Fibroblast of villous mesenchyme (primary cell): Measurements from ENCODE around the gene PDIA4. TPM values are rescaled to one million over a fixed set of nuclear protein-coding genes. Genes with fewer than 3 reads are reported as not detected.
"Not testable (repeated sequence)": the region's sequence is repeated elsewhere in the genome, so short reads cannot be mapped to it uniquely, and the experiment has no call there.

Experiments
- DNase-seq: peaks from one replicate; pipeline ENCODE4 v3.0.0-alpha.2; 2010; ENCODE audit warnings: low read depth
- H3K4me3 ChIP-seq: 2 replicates; pipeline ENCODE4 v1.5.1; 2011; ENCODE audit warnings: low read depth, mild to moderate bottlenecking, low read length
- total RNA-seq: library from RNA; depleted of rRNA; stranded (reverse); fragments of >200 nt; gene quantifications from 2 replicates; pipeline ENCODE4 v1.2.3, GENCODE V29; 2012
- TF ChIP-seq, protein P1 (sequence below): IDR thresholded peaks from 2 replicates; pipeline ENCODE4 v1.5.1; 2012; ENCODE audit warnings: low read depth, mild to moderate bottlenecking, low read length; ENCODE audit not compliant: insufficient read depth

The PDIA4 gene
- total RNA-seq, 1 donor = 358 TPM

DNA sequence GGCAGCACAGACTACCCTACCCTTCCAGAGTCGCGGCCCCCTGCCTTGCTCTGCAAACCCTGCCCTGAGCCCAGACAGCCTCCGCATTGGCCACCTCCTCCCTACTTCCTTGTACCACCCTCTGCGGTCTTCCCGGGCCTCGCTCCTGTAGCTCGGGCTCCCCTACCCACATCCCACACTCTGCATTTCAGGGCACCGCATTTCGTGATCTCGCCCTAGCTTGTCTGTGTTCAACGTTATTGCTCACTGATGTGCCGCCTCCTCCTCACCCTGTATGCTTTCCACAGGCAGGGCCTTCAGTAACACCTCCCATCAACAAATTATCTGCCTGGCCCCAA is 6.6 kb downstream of the PDIA4 start:
- no peak for DNase-seq
- no peak overlapping the region for H3K4me3 ChIP-seq
- TF ChIP-seq, protein P1, sequence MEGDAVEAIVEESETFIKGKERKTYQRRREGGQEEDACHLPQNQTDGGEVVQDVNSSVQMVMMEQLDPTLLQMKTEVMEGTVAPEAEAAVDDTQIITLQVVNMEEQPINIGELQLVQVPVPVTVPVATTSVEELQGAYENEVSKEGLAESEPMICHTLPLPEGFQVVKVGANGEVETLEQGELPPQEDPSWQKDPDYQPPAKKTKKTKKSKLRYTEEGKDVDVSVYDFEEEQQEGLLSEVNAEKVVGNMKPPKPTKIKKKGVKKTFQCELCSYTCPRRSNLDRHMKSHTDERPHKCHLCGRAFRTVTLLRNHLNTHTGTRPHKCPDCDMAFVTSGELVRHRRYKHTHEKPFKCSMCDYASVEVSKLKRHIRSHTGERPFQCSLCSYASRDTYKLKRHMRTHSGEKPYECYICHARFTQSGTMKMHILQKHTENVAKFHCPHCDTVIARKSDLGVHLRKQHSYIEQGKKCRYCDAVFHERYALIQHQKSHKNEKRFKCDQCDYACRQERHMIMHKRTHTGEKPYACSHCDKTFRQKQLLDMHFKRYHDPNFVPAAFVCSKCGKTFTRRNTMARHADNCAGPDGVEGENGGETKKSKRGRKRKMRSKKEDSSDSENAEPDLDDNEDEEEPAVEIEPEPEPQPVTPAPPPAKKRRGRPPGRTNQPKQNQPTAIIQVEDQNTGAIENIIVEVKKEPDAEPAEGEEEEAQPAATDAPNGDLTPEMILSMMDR = no peak

DNA sequence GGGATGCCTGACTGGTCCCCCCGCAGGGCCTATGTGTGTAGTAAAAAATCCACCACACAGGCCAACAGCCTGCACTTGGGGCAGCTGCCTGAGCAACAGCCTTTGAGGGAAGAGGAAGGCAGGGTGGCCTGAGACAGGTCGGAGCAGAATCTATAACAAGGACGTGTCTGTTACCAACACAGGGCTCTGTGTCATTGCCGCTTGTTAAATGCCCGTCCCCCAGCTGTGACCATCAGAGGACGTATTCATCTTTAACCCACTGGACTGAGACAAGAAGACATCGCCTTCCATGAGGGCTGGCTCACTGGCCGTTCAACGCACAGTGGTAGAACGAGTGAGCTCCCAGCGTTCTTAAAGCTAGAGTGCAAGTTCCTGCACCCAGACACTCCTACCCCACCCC is 7.8 kb downstream of the PDIA4 start:
- H3K4me3 ChIP-seq = no peak overlapping the region
- DNase-seq = no peak
- TF ChIP-seq, protein P1 = no peak

DNA sequence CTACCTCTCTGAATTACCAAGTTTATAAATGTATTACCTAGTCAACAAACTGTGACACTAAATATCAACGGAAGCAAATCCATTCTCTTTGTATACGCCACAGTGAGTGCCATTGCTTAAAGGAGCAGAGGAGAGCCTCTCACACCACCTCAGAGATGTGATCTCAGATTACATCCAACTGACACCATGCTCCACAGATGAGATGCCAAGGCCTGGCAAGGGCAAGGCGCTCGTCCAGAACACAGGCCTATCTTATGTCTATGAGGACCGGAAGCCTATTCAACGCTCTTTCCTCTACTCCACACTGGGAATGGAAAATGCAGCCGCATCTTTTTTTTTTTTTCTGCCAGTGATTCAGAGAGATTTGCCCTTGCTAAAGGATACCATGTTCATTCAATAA is 11.4 kb downstream of the PDIA4 start:
- no peak for DNase-seq
- no peak overlapping the region for H3K4me3 ChIP-seq
- TF ChIP-seq, protein P1 = no peak

DNA sequence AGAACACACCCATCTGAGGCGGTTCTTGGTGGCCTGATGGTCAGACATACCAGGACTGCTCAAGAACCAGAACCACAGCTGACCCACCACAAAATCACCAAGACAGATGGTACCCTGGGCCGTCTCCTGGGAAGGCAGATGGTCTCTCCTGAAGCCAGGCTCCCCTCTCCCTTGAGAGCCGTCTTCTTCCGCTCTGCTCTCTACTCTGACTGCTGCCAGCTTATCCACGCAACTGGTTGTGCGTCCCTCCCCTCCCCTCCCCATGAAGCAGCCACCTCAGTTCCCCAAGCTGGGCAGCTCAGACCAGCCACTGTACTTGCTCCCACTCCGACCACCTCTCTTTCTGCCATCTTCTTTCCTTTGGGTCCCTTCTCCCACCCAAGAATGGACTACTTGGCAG is 14.0 kb downstream of the PDIA4 start:
- TF ChIP-seq, protein P1 = no peak
- no peak overlapping the region for H3K4me3 ChIP-seq
- no peak for DNase-seq

DNA sequence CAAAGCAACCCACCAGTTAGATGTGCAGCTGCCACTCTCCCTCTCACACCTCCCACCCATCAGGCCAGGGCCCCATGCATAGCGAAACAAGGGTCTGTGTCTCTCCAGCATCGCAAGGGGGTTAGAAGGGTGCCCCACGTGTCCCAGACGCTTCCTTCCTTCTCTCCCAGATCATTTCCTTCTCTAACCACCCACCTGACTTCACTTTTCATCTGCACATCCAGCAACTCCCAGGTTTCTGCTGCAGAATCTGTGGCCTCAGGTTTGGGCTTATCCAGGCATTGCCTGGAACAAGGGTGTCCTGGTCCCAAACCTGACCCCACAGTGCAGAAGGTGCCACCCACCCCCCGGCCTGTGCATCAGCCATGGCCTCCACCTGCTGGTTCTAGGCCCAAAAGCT is 14.4 kb downstream of the PDIA4 start:
- DNase-seq = no peak
- no peak overlapping the region for H3K4me3 ChIP-seq
- TF ChIP-seq, protein P1 = no peak

DNA sequence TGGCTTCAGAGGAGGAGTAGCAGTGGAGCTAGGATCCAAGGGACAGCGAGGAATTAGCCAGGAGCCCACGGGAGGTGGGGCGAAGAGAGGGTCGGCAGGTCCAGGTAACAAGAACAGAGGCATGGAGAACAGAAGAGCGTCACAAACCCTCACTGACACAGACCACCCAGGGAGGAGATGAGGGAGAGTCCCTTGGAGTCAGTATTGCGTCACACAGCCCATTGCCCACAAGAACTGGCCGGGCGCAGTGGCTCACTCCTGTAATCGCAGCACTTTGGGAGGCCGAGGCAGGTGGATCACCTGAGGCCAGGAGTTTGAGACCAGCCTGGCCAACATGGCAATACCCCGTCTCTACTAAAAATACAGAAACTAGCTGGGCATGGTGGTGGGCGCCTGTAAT is 15.6 kb downstream of the PDIA4 start:
- not testable (repeated sequence) for DNase-seq

DNA sequence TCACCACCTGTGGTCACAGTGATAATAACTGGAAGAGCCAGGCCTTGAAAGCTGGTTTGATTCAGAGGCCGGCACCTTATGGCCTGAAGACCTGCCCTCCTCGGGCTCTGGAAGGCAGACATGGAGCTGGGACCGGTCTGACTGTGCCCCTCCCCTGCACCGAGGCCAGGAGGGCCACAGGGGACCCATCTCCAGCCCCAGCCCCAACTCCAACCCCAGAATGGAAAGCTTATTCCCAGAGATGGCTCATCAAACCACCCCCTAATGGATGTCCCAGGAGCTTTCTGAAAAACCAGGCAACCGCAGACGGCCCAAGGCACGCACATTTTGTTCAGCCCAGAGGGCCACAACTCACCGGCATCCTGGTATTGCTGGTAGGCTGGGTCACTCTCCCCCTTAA is 16.8 kb downstream of the PDIA4 start:
- no peak overlapping the region for H3K4me3 ChIP-seq
- TF ChIP-seq, protein P1 = no peak
- no peak for DNase-seq

More for the DNA sequence above, 15.6 kb downstream of the PDIA4 start:
- H3K4me3 ChIP-seq = not testable (repeated sequence)

DNA sequence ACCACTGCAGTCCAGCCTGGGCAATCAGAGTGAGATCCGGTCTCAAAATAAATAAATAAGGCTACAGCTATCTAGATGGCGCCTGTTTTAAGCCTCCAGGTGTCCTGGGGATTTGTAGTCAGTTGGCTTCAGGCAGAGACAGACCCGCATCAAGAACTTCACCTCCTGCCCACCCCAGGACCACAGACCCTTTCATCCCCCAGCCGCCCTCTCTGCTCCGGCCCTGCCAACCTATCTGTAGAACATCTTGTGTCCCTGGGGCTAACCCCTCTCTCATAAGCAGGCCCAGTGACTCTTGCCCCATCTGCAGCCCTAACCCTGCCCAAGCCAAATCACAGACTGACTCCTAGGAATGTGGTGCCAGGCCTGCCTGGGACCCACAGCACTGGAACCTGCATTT is 17.9 kb downstream of the PDIA4 start:
- H3K4me3 ChIP-seq = no peak overlapping the region
- DNase-seq = no peak
- TF ChIP-seq, protein P1 = no peak
